ENCODE data around the gene FZD8.
A peak's percentile ranks its signal among the peaks of the same experiment; 100 is the strongest.
"Not testable (repeated sequence)": the region's sequence is repeated elsewhere in the genome, so short reads cannot be mapped to it uniquely, and the experiment has no call there.

FZD8 gene

DNA sequence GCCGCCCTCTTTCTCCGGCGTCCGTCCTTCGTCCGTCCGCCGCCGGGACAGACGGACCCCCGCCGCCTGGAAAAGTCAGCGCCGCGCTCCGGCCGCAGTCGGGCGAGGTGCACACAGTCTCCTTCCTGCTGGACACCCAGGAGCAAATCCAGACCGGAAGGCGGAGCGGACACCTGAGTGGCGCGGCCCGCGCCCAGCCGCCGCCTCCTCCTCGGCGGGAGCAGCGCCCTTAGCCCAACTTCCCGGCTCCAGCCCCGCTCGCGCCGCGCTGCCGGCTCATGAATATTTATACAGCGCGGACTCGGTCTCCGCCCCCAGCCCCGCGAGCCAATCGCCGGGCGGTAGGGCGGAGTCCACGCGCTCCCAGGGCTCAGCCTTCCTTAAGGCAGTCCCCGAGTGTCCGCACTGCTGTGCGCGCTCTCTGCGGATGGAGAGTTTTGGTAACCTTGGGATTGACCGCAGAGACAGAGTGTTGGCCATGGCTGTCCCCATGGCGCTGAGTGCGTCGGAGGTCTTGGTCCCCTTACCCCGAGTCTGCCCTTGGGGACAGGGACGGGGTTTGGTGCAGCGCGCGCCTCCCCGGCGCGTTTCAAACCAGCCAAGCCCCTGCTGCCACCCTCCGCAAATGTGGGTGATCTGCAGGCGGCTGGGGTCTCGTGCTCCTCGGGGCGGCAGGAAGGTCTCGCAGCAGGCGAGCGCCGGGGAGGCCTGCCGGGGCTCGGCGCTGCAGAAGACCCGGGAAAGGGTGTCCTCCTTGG, at the start of gene FZD8:
TSS of gene FZD8 (minus strand) at position 262 of the 758 bp plus-strand sequence. CDS start 867 bp downstream, outside the sequence.
- peak; percentile 44 for DNase-seq (ENCODE audit: low read depth)

- no peak for DNase-seq (ENCODE audit: low read depth)
These were observed 49.6 kb upstream of the FZD8 start for GRCh38 chr10:35691522-35692236.

DNA sequence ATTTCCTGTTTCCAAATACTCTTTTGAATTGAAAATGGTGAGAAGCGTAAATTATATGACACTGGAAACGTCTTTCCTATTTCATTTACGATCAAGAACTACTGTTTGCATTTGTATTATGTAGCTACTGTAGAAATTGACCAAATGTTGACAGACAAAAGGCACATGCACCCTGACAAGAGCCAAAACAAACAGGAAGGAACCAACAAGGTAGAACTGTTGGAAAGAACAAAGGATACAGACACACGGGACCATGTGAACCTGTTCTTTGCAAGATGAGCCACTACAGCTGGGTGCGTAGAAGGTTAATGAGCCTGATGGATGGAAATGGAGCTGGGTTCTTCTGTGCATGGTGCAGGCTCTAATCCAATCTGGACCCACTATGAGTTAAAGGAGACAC, 48.4 kb upstream of the FZD8 start:
- DNase-seq (ENCODE audit: low read depth): no peak

GRCh38 chr10:35685858-35686257, 43.8 kb upstream of the FZD8 start:
- DNase-seq (ENCODE audit: low read depth): not testable (repeated sequence)

DNA sequence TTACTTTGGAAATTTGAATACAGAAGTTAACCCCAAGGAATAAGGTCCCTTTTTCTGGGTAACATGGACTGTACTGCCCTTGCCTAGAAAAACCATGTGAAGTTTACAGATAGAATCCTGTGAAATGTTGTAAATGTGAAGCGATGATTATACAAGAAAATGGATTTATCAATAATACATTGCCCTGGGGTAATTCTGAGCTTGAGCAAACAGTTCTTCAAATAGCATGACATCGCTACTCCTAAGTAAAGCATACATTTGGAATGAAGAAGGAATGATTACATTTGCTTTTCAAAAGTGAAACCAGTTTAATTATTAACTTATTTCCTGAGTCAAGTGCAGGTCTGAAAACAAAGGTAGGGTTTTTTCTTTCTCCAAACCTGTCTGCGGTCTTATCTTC, 43.3 kb upstream of the FZD8 start:
- DNase-seq (ENCODE audit: low read depth): no peak

DNA sequence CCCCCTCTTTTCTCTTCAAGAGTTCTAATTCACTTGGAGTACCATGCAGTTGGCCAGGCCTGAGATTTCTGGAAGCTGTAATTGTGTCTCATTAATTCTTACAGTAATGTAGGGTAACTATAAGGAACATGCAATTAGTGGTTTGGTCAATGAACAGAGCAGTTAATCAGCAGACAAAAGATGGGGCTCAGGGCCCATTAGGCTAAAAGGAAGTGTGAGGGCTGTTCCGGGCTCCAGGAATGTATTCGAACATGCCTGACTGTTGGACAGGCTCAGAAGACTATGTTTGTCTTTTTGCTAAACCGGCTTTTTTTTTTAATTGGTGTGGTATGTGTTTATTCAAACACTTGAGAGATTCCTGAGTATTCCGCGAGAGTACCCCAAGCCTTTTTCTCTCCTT, 42.5 kb upstream of the FZD8 start:
- no peak for DNase-seq (ENCODE audit: low read depth)

DNA sequence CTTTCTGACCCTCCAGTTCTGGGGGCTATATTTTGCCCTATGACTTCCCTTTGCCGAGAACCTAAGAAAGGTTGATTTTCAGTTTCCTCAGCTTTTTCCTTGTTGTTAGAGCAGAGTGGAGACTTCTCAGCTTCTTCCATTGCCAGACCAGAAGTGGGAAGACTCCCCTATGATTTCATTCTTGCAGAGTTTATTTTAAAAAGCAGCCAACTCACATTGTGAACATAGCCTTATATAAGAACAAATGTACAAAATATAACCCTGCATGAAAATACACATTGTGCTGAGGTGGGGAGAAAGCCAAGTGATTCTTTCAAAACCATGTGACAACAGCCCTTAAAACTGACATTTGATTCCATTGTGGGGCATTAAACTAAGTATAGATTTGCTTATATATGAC, 33.8 kb upstream of the FZD8 start:
- no peak for DNase-seq (ENCODE audit: low read depth)

GRCh38 chr10:35674843-35675242, 32.7 kb upstream of the FZD8 start:
- DNase-seq (ENCODE audit: low read depth): no peak

DNA sequence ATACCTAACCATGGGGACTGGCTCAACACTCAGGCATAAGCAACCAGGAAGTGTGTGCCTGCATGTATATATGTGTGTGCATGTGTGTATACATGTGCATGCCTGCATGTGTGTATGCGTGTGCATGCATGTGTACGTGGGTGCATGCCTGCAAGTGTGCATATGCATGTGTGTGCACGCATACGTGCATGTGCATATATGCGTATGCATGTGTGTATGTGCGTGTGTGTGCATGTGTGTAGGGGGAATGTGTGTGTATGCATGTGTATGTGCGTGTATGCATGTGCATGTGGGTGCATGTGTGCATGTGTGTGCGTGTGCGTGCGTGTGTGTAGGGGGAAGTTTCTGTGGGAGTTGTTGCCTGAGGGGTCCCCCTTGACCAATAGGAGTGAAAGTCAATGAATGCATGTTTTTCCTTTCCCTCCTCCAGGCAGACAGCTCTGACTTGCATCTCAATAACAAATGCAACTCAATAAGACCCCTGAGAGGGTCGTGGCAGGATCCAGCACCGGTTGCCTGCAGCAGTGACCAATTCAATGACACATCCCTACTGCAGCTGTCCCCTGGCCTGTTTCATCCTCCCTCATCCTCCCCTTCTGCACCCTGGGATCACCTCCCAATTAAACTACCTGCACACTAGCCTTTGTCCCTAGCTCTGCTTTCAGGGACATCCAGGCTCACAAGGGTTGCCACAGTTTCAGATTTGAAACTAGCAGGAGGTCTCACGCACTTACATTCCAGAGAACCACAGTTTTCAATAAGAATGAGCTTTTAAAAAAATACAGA, 27.0 kb upstream of the FZD8 start:
- no peak for DNase-seq (ENCODE audit: low read depth)

GRCh38 chr10:35667971-35668370, 25.9 kb upstream of the FZD8 start:
- no peak for DNase-seq (ENCODE audit: low read depth)

GRCh38 chr10:35667270-35667889, 25.3 kb upstream of the FZD8 start:
- no peak for DNase-seq (ENCODE audit: low read depth)

- DNase-seq (ENCODE audit: low read depth): no peak
These were observed 19.1 kb upstream of the FZD8 start for GRCh38 chr10:35661236-35661635.

DNA sequence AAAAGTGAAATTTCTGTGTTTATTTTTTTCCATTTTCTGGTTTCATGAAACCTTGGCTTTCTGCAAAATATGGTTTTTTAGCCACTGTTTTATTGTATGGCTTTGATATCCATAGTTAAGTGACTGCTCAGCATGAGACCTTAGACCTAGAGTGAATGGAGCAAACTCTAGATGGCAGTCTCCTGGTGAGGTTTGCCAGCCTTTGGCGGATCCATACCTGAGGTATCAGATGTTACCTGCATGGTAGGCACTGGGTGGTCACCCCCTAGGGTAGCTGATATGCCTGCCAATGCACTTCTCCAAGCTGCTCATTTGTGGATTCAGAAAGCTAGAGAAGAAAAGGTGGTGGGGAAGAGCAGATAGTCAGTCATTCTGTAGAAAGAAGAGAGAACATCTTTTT, 17.4 kb upstream of the FZD8 start:
- DNase-seq (ENCODE audit: low read depth): no peak

GRCh38 chr10:35657621-35658020, 15.5 kb upstream of the FZD8 start:
- no peak for DNase-seq (ENCODE audit: low read depth)

DNA sequence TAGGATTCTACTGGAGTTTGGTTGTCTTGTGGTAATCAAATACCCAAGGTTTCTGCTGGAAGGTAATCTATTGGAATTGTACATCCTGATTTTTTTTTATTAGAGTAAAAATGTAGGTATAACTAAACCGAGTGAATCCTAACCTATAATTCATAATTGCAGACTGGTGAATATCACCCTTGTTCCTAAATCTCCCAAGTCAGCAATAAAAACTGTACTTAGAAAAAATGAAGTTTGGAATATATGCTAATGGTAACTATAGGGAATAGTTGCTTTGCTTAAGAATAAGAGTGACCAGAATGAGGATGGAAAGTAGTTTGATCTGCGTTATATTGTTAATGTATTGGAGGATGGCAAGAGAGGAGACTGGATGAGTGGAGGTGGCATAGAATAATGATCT, 10.7 kb upstream of the FZD8 start:
- no peak for DNase-seq (ENCODE audit: low read depth)

GRCh38 chr10:35650894-35651293, 8.8 kb upstream of the FZD8 start:
- DNase-seq (ENCODE audit: low read depth): no peak

DNA sequence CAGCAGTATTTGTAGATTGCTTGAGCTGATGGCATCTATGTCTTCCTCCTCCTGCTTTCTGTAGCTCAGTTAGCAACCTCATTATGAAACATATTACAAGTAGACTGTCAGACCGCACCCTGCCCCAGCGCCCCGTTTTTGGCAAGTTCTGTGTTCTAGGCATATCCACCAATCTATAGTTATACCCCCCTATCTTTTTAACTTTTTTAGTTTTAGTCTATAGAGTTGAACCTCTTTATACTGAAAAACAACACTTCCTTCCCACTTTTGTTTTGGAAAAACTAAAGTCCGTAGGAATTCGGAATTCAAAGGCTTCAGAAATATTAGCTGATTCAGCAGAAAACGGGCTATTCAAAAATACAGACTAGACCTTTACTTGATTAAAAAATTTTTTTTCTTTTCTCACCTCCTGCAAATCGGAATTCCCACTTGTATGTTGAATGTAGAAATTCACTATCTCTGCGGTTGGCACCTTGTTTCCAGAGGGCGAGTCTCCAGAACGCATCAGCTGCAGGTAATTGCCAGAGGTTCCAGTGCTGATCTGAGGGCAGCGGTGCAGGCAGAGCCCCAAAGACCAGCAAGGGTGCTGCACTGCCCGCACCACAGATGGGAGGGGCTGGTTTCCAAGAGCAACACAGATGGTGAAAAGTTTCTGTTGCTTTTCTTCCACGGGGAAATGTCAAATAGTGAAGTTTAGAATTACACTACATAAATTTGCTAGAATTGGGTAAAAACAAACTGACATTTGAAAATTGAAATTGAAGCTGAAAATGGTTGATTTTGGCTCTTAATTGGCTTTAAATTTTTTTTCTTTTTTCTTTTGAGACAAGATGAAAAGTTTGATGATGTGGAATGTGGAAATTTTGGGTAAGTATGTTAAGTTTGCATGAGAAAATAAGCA, 2.2 kb upstream of the FZD8 start:
- no peak for DNase-seq (ENCODE audit: low read depth)

DNA sequence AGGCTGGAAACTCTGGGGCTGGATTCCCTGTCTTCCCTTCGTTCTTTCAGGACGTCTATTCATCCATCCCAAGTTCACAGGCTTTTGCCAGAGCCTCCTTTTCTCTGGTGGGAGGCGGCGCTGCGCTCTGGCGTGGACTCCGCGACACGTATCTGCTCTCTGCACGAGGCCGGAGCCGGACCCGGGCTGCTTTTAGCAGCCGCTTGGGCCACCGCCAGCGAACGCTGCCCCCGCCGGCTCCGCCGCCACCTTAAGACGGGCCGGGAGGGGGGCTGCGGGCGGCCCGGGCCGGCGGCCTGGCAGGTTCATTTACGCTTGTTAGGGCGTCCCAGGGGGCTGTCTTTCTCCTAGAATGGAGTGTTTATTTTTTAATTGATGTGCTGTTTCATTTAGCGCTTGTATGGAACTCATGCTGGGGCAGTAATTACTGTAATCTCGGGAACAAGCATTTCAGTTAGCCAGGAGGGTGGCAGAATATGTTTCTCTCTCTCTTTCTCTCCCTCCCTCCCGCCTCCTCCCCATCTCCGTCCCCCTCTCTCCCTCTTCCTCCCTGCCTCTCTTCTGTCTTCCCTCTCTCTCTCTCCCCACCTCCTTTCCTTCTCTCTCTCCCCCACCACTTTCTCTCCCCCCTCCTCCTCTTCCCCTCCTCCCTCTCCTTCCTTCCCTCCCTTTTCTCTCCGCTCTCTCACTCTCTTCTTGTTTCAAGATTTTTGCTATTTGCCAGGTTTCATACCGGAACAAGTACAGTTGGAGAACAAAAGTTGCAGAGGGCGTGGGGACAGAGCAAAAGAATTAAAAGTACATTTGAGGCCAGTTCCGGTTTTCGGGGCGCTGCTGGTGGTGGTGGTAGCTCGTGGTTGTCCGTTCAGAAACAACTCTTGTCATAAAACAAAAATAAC, 1.3 kb upstream of the FZD8 start:
- DNase-seq (ENCODE audit: low read depth): no peak

- no peak for DNase-seq (ENCODE audit: low read depth)
These were observed 658 bp upstream of the FZD8 start for GRCh38 chr10:35642793-35643114.

GRCh38 chr10:35641676-35642034, 441 bp downstream of the FZD8 start:
- no peak for DNase-seq (ENCODE audit: low read depth)

All from stimulated activated CD8-positive, alpha-beta memory T cell treated with anti-CD3 and anti-CD28 coated beads, Interleukin-15, amount 100 ng/mL, for 24 hours (primary cell).